ENCODE results near the gene MKNK2.

- TF ChIP-seq SMC3 (conservative IDR thresholded peaks at IDR 0.05; ENCODE audit: poor library complexity), result no peak
- no peak for TF ChIP-seq EZH2 (IDR thresholded peaks at IDR 0.05; ENCODE audit: borderline replicate concordance, insufficient read depth, low read length, poor library complexity, severe bottlenecking)
- no peak for TF ChIP-seq POLR2AphosphoS5 (IDR thresholded peaks at IDR 0.05)
- TF ChIP-seq CTCF (IDR thresholded peaks at IDR 0.05; ENCODE audit: poor library complexity, severe bottlenecking), result no peak
- TF ChIP-seq REST (IDR thresholded peaks at IDR 0.05; ENCODE audit: borderline replicate concordance), result no peak
Measured at GRCh38 chr19:2014131-2014571, 36.9 kb downstream of the MKNK2 start.
